ENCODE data around the gene AURKA.

DNA sequence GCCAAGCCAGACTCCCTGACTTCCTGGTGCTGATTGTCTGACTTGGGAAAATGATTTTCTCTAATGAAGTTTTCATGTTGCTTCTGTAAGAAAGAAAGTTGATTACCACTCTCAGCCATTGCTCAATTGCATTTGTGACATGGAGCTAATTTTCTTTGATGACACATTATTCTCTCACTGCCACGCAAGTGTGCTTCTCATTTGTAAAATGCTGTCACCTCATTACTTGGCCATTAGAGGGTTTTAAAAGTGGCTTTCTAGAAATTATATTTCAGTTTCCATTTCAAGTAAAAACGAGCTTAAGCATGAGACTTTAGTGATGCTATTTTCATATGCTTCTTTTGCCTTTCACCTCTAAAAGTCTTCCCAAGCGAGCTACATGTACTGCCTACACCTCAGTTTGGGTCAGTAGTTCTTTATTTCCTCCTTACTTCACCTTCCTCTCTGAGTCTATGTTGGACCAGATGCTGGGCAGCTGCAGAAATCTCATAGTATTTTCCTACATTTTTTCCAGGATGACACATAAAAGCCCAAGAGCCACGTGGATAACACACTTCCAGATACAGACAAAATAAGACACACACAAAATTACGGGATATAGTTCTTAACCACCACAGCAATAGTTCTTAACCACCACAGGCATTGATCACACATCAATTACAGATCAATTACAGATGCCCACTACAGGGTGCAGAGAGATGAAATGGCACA lies 39.5 kb downstream of the AURKA start:
- no peak for TF ChIP-seq POLR2A (IDR thresholded peaks at IDR 0.05)
- TF ChIP-seq, protein P1, sequence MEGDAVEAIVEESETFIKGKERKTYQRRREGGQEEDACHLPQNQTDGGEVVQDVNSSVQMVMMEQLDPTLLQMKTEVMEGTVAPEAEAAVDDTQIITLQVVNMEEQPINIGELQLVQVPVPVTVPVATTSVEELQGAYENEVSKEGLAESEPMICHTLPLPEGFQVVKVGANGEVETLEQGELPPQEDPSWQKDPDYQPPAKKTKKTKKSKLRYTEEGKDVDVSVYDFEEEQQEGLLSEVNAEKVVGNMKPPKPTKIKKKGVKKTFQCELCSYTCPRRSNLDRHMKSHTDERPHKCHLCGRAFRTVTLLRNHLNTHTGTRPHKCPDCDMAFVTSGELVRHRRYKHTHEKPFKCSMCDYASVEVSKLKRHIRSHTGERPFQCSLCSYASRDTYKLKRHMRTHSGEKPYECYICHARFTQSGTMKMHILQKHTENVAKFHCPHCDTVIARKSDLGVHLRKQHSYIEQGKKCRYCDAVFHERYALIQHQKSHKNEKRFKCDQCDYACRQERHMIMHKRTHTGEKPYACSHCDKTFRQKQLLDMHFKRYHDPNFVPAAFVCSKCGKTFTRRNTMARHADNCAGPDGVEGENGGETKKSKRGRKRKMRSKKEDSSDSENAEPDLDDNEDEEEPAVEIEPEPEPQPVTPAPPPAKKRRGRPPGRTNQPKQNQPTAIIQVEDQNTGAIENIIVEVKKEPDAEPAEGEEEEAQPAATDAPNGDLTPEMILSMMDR (IDR thresholded peaks at IDR 0.05), result no peak
- TF ChIP-seq EP300 (IDR thresholded peaks at IDR 0.05), result no peak
